Hepatocyte (in vitro differentiated cells): ENCODE measurements around the gene CDH19. TPM values are rescaled to one million over a fixed set of nuclear protein-coding genes. Genes with fewer than 3 reads are reported as not detected.

ENCODE experiments used
- DNase-seq: peaks from one replicate; pipeline ENCODE4 v3.0.0-alpha.2; 2016; ENCODE audit warnings: low spot score
- H2AFZ ChIP-seq: fragments of 200-600 bp; sonication (generic); 2 replicates; pipeline ENCODE4 v1.6.0; 2016; ENCODE audit warnings: antibody characterized with exemption, mild to moderate bottlenecking
- H3K27ac ChIP-seq: fragments of 200-600 bp; sonication (generic); 2 replicates; pipeline ENCODE4 v1.5.1; 2016; ENCODE audit warnings: mild to moderate bottlenecking
- H3K27me3 ChIP-seq: fragments of 200-600 bp; sonication (generic); 2 replicates; pipeline ENCODE4 v1.6.1; 2016
- H3K36me3 ChIP-seq: fragments of 200-600 bp; sonication (generic); replicated peaks from 2 replicates; pipeline ENCODE4 v1.5.1; 2016; ENCODE audit warnings: low read depth; ENCODE audit not compliant: insufficient read depth
- H3K4me1 ChIP-seq: fragments of 200-600 bp; sonication (generic); 2 replicates; pipeline ENCODE4 v1.5.1; 2016; ENCODE audit warnings: mild to moderate bottlenecking, moderate library complexity; ENCODE audit not compliant: insufficient read depth
- H3K4me2 ChIP-seq: fragments of 200-600 bp; sonication (generic); 2 replicates; pipeline ENCODE4 v1.6.0; 2016
- H3K4me3 ChIP-seq: fragments of 200-600 bp; sonication (generic); 2 replicates; pipeline ENCODE4 v1.5.1; 2016; ENCODE audit warnings: mild to moderate bottlenecking
- H3K79me2 ChIP-seq: fragments of 200-600 bp; sonication (generic); 2 replicates; pipeline ENCODE4 v1.6.0; 2017; ENCODE audit warnings: mild to moderate bottlenecking
- H3K9me2 ChIP-seq: fragments of 200-600 bp; sonication (generic); replicated peaks from 2 replicates; pipeline ENCODE4 v1.6.0; 2017; ENCODE audit warnings: mild to moderate bottlenecking; ENCODE audit not compliant: insufficient read depth
- H3K9me3 ChIP-seq: fragments of 200-600 bp; sonication (generic); 2 replicates; pipeline ENCODE4 v1.5.1; 2016; ENCODE audit warnings: low read depth, mild to moderate bottlenecking
- H4K20me1 ChIP-seq: fragments of 200-600 bp; sonication (generic); 2 replicates; pipeline ENCODE4 v1.6.0; 2016; ENCODE audit warnings: mild to moderate bottlenecking; ENCODE audit not compliant: insufficient read depth, poor library complexity, severe bottlenecking
- EZH2 ChIP-seq: fragments of 200-600 bp; sonication (generic); IDR thresholded peaks from 2 replicates; pipeline ENCODE4 v1.6.1; 2016; ENCODE audit warnings: antibody characterized with exemption, mild to moderate bottlenecking, borderline replicate concordance
- EZH2phosphoT487 ChIP-seq: fragments of 200-600 bp; sonication (generic); IDR thresholded peaks from one replicate; pipeline ENCODE4 v1.6.1; 2018; ENCODE audit warnings: antibody characterized with exemption, mild to moderate bottlenecking, low read depth, moderate library complexity; ENCODE audit not compliant: unreplicated experiment, severe bottlenecking
- WGBS: methylation state at CpG from one replicate; pipeline ENCODE4 v1.1.6; 2016; ENCODE audit warnings: low lambda C conversion rate; ENCODE audit errors: missing lambda C conversion rate; 5-methylcytosine and 5-hydroxymethylcytosine counted together
- polyA plus RNA-seq: library from polyadenylated mRNA; unstranded; fragments of >200 nt; fragmentation: Nextera tagmentation; extraction: Ambion mirVana; gene quantifications from 2 replicates; pipeline ENCODE4 v1.2.1, GENCODE V29; 2016
- total RNA-seq: library from RNA; depleted of rRNA; stranded (reverse); fragments of >200 nt; gene quantifications from 2 replicates; pipeline ENCODE4 v1.2.3, GENCODE V29; 2014
- TF ChIP-seq, protein P1 (sequence below): fragments of 200-600 bp; sonication (generic); IDR thresholded peaks from 2 replicates; pipeline ENCODE4 v1.5.1; 2016; ENCODE audit warnings: antibody characterized with exemption, mild to moderate bottlenecking; ENCODE audit not compliant: poor library complexity

CDH19 gene
- total and polyA plus RNA-seq, 2 experiments from 2014 or later = not detected

DNA sequence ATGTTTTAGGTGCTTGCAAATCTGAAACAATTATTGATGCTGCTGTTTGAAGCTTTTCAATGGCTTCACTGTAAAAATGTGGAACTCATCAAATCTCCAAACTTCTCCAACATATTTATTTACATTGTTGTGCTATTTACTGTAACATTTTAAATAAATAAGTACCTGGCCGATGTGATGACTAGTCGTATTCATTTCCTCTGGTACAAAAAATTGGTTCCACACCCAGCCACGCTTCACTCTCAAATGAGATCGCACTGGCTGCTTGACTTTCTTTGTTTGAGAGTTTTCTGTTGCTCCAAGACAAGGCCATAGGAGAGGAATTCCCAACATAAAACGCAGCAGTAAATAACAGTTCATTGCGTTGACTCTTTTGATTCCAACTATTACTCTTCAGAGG lies 32.0 kb downstream of the CDH19 start:
- Histone ChIP-seq H3K27ac (no peak overlapping the region), H2AFZ (no peak overlapping the region), H4K20me1 (no peaks in the 10 kb centered on the region), H3K4me2 (no peak overlapping the region), H3K27me3 (no peaks in the 10 kb centered on the region), H3K36me3 (no peaks in the 10 kb centered on the region), H3K4me3 (no peak overlapping the region), H3K9me3 (no peaks in the 10 kb centered on the region), H3K9me2 (no peaks in the 10 kb centered on the region), H3K4me1 (no peaks in the 10 kb centered on the region), H3K79me2 (no peaks in the 10 kb centered on the region)
- DNase-seq = no peak
- TF ChIP-seq, protein P1, sequence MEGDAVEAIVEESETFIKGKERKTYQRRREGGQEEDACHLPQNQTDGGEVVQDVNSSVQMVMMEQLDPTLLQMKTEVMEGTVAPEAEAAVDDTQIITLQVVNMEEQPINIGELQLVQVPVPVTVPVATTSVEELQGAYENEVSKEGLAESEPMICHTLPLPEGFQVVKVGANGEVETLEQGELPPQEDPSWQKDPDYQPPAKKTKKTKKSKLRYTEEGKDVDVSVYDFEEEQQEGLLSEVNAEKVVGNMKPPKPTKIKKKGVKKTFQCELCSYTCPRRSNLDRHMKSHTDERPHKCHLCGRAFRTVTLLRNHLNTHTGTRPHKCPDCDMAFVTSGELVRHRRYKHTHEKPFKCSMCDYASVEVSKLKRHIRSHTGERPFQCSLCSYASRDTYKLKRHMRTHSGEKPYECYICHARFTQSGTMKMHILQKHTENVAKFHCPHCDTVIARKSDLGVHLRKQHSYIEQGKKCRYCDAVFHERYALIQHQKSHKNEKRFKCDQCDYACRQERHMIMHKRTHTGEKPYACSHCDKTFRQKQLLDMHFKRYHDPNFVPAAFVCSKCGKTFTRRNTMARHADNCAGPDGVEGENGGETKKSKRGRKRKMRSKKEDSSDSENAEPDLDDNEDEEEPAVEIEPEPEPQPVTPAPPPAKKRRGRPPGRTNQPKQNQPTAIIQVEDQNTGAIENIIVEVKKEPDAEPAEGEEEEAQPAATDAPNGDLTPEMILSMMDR = no peak
- TF ChIP-seq EZH2 (no peak), EZH2phosphoT487 (no peak)
- 80% methylated on average over 6 of the region's 6 CpGs for WGBS

GRCh38 chr18:66566616-66567015 lies 37.3 kb downstream of the CDH19 start:
- TF ChIP-seq EZH2phosphoT487 (no peak), EZH2 (no peak)
- TF ChIP-seq, protein P1 = no peak
- Histone ChIP-seq H3K4me3 (no peak overlapping the region), H3K27me3 (no peaks in the 10 kb centered on the region), H3K9me2 (no peaks in the 10 kb centered on the region), H3K27ac (no peak overlapping the region), H4K20me1 (no peaks in the 10 kb centered on the region), H3K79me2 (no peaks in the 10 kb centered on the region), H3K9me3 (no peaks in the 10 kb centered on the region), H2AFZ (no peak overlapping the region), H3K36me3 (no peaks in the 10 kb centered on the region), H3K4me1 (no peaks in the 10 kb centered on the region), H3K4me2 (no peak overlapping the region)
- no peak for DNase-seq
- 86% methylated on average over 5 of the region's 5 CpGs for WGBS

DNA sequence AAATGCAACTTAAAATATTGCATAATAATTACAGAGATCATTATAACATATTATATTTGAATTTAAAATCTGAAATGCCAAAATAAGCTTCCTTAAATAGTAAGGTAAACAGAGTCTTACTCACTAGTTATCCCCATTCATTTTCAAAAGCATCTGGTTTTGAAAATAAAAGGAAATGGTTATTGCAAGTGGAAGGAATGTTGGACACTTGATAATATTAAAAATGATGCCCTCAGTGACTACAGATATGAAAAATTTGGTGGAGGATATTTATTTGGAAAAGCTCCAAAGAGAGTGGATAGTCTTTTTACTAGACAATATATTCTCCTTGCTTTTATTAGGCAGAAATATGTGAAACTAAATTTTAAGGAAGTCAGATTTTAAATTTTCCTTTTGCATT lies 39.7 kb downstream of the CDH19 start:
- H2AFZ ChIP-seq = no peak overlapping the region
- H3K4me1 ChIP-seq = no peaks in the 10 kb centered on the region
- no peaks in the 10 kb centered on the region for H4K20me1 ChIP-seq
- H3K79me2 ChIP-seq = no peaks in the 10 kb centered on the region
- H3K27me3 ChIP-seq = no peaks in the 10 kb centered on the region
- no peak overlapping the region for H3K4me2 ChIP-seq
- H3K36me3 ChIP-seq = no peaks in the 10 kb centered on the region
- H3K9me3 ChIP-seq = no peaks in the 10 kb centered on the region
- no peak for DNase-seq
- H3K9me2 ChIP-seq = no peaks in the 10 kb centered on the region
- H3K4me3 ChIP-seq = no peak overlapping the region
- no peak overlapping the region for H3K27ac ChIP-seq
- no peak for TF ChIP-seq EZH2phosphoT487
- TF ChIP-seq, protein P1 = no peak
- no peak for TF ChIP-seq EZH2

DNA sequence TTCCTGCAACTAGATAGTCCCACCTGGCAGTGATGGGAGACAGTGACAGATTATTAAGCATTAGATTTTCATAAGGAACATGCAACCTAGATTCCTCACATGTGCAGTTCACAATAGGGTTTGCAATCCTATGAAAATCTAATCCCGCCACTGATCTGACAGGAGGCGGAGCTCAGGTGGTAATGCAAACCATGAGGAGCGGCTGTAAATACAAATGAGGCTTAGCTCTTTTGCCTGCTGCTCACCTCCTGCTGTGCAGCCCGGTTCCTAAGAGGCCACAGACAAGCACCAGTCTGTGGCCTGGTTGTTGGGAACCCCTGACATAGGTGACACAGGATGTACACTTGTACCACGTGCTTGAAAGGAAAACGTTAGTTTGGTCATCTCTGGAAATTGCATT lies 41.6 kb downstream of the CDH19 start:
- H2AFZ ChIP-seq = no peak overlapping the region
- no peaks in the 10 kb centered on the region for H3K79me2 ChIP-seq
- H3K4me1 ChIP-seq = no peaks in the 10 kb centered on the region
- no peak overlapping the region for H3K4me3 ChIP-seq
- H4K20me1 ChIP-seq = no peaks in the 10 kb centered on the region
- H3K36me3 ChIP-seq = no peaks in the 10 kb centered on the region
- TF ChIP-seq EZH2phosphoT487 (no peak), EZH2 (no peak)
- TF ChIP-seq, protein P1 = no peak
- no peaks in the 10 kb centered on the region for H3K27me3 ChIP-seq
- no peak overlapping the region for H3K4me2 ChIP-seq
- H3K9me2 ChIP-seq = no peaks in the 10 kb centered on the region
- WGBS = 83% methylated on average over 6 of the region's 6 CpGs
- no peak overlapping the region for H3K27ac ChIP-seq
- DNase-seq = no peak
- no peaks in the 10 kb centered on the region for H3K9me3 ChIP-seq
